ES-I3 (cell line): Measurements from ENCODE around the gene PPIP5K2.

Experiments
- H3K36me3 ChIP-seq: 2 replicates; pipeline ENCODE4 v1.6.1; 2013; ENCODE audit warnings: mild to moderate bottlenecking, low read length, control low read depth, moderate library complexity; ENCODE audit not compliant: insufficient read depth
- H3K4me1 ChIP-seq: 2 replicates; pipeline ENCODE4 v1.6.1; 2013; ENCODE audit warnings: mild to moderate bottlenecking, control low read depth, low read length; ENCODE audit not compliant: insufficient read depth
- H3K9ac ChIP-seq: 2 replicates; pipeline ENCODE4 v1.6.1; 2013; ENCODE audit warnings: low read depth, mild to moderate bottlenecking, low read length, moderate library complexity
- H3K9me3 ChIP-seq: 2 replicates; pipeline ENCODE4 v1.6.1; 2013; ENCODE audit warnings: mild to moderate bottlenecking, low read length, moderate library complexity; ENCODE audit not compliant: control insufficient read depth, insufficient read depth

Gene PPIP5K2

DNA sequence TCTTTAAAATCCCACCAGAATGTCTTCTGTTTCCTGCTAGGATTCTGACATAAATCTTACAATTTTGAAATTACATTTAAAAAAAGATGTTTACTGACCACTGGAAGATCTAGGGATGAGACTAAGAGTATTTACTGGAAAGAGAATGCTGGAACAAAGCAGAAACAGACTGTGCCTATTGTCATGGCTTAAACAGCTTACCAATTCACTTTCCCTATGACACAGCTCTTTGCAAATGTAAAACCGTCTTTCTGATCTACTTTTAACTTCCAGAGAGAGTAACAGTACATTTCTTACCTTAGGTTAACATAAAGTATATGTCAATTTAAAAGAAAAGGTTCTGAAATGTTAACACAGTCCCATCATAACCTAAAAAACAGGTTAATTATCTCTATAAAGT, 10.8 kb upstream of the PPIP5K2 start:
- Histone ChIP-seq H3K4me1 (peaks cover 9% of the 10 kb centered on the region; the same call in 1 of the 2 replicates), H3K9ac (no peak overlapping the region), H3K9me3 (no peaks in the 10 kb centered on the region), H3K36me3 (no peaks in the 10 kb centered on the region)

DNA sequence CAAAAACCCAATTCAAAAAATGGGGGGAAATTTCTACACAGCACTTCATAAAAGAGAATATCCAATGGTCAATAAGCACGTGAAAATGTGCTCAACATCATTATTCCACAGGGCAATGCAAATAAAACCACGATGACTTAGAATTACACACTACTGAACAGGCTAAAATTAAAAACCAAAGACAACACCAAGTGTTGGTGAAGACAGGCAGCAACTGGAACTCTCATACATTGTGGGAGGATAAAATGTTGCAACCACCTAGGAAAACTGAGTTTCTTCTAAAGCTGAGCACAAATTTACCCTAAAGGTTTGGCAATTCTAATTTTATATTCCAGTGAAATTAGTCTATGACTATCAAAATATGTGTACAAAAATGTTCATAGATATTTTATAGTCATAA, 9.7 kb upstream of the PPIP5K2 start:
- Histone ChIP-seq H3K9ac (no peak overlapping the region), H3K4me1 (peaks cover 9% of the 10 kb centered on the region; the same call in 1 of the 2 replicates)

DNA sequence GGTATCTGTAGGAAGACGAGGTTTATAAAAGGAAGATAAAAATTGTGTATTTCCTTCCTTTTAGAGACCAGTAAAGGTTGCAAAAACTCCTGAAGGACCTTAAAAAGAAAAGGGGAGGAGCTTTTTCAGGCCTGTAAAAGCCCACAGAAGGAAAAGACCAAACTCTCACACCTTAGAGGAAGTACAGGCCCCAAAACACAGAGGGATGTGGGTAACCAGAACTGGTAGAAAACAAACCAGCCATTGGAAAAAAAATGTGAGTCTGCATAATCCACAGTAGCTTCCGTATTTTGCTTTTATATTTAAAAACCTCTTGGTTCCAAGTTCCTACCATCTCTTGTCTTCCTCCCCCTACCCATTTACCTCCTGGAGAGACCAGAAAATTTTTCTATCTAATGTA, 8.6 kb upstream of the PPIP5K2 start:
- Histone ChIP-seq H3K4me1 (peaks cover 9% of the 10 kb centered on the region; the same call in 1 of the 2 replicates), H3K9ac (no peak overlapping the region), H3K36me3 (no peaks in the 10 kb centered on the region), H3K9me3 (no peaks in the 10 kb centered on the region)

More for the DNA sequence above, 9.7 kb upstream of the PPIP5K2 start:
- Histone ChIP-seq H3K36me3 (no peaks in the 10 kb centered on the region), H3K9me3 (no peaks in the 10 kb centered on the region)

GRCh38 chr5:103112910-103113309, 7.2 kb upstream of the PPIP5K2 start:
- Histone ChIP-seq H3K4me1 (peaks cover 9% of the 10 kb centered on the region; the same call in 1 of the 2 replicates), H3K9ac (no peak overlapping the region), H3K9me3 (no peaks in the 10 kb centered on the region), H3K36me3 (no peaks in the 10 kb centered on the region)

DNA sequence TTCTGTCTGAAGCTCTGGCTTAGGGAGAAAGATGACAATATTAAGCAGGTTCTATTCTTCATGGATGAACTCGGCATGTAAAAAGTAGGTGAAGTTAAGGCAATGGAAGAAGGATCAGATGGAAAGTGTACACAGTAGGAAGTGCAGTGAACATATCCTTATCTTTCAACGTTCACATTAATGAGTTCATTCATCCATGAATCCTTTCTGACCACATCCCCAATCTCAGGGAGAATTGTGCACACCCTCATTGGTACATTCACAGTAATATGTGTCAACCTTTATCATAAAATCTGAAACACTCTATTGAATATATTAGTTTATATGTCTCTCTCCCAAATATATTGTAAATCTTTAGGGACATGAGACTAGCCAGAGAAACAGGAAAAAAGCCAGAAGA, 5.7 kb upstream of the PPIP5K2 start:
- no peak overlapping the region for H3K9ac ChIP-seq
- H3K4me1 ChIP-seq: no peaks in the 10 kb centered on the region; the same call in 1 of the 2 replicates
- H3K36me3 ChIP-seq: no peaks in the 10 kb centered on the region
- no peaks in the 10 kb centered on the region for H3K9me3 ChIP-seq

DNA sequence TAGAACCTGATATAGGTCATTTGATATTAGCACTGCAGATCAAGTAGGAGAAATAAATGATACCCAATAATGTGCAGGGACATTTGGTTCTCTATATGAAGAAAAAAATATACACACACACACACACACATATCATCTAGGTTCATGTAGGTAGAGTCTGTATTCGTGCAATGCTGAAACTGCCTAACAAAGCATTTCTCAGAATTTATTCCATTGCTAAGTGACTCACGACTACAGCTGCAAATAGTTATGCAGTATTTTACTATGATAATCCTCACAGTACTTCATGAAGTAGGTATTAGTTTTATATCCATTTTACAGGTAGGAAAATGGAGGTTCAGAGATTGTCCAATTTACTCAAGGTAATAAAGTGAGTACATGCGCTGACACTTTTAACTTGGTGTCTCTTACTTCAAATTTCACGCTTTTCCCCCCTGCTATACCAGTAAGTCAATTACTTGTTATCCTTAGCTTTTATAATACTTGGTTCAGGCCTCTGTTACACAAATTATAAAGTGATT, 2.6 kb upstream of the PPIP5K2 start:
- Histone ChIP-seq H3K9me3 (no peaks in the 10 kb centered on the region), H3K4me1 (0 out of 2 replicates have a peak, but pooled peaks cover 5% of the 10 kb centered on the region), H3K9ac (no peak overlapping the region), H3K36me3 (no peaks in the 10 kb centered on the region)

DNA sequence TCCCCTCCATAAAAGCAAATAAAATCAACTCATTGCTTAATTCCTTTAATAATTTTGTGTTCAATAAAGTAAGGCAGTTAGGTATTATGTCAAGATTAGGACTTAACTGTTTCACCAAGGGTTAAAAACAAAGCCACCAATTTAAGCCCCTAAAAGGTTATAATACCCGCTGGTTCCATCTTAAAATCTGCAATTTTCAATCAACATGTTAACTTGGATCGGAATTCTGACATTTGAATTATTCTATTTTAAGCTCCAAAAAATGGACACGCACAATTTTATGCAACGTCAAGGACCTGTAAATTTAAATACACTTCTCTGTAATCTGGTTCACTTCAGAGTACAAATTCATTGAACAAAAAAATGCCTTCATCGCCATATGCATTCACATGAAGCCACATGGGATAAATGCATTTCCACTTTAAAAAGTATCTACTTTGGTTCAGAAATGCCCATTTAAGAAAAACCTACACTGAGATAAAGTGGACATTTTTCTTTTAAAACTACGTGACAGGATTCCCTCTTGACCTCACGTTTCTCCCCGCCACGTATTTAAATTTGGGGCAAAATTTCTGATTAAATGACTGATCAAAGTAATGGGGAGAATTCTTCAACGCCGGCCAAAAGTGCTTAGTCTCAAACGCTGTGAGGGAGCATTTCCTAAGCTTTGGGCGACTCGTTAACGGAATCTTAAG, 884 bp upstream of the PPIP5K2 start:
- Histone ChIP-seq H3K4me1 (0 out of 2 replicates have a peak, but pooled peaks cover 5% of the 10 kb centered on the region), H3K9me3 (no peaks in the 10 kb centered on the region), H3K9ac (peak overlapping the region; percentile 89), H3K36me3 (no peaks in the 10 kb centered on the region)

DNA sequence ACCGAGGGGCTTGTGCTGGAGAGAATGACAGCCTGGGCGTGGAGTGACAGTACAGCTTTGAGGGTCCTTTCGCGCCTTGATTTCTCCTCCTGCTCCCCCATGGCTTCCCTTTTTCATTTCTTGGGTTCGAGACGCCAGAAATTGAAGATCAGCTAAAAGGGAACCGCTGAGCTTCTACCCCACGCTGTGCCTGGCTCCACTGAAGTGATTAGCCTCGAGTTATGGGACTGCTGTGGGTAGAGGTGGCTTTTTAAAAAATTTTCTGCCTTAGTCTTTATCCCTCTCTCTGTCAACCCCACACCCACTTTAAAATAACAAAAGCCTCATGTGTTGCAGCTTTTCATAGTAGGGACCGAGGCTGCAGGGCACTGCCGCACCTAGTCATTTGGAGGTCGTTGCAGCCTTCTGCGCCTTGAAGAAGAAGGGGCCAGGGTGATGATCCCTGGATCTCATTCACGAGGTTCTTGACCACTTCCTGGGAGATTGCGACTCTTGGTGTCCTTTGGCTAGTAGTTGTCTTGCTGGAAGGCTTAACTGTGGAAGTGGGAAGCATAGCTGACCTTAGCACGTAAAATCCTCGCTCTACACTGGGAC, 603 bp downstream of the PPIP5K2 start:
- H3K36me3 ChIP-seq: no peaks in the 10 kb centered on the region
- 0 out of 2 replicates have a peak, but pooled peaks cover 5% of the 10 kb centered on the region for H3K4me1 ChIP-seq
- peak overlapping the region; percentile 89 for H3K9ac ChIP-seq
- H3K9me3 ChIP-seq: no peaks in the 10 kb centered on the region

- H3K9ac ChIP-seq: no peak overlapping the region
- H3K4me1 ChIP-seq: 0 out of 2 replicates have a peak, but pooled peaks cover 5% of the 10 kb centered on the region
- H3K36me3 ChIP-seq: no peaks in the 10 kb centered on the region
- H3K9me3 ChIP-seq: no peaks in the 10 kb centered on the region
These were observed 2.1 kb downstream of the PPIP5K2 start for GRCh38 chr5:103122242-103122641.

DNA sequence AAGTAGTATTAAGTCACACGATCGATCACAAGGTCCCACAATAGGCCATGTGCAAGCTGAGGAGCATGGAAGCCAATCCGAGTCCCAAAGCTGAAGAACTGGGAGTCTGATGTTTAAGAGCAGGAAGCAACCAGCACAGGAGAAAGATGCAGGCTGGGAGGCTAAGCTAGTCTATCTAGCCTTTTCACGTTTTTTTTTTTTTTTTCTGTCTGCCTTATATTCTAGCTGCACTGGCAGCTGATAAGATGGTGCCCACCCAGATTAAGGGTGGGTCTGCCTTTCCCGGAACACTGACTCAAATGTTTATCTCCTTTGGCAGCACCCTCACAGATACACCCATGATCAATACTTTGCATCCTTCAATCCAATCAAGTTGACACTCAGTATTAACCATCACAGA, 6.5 kb downstream of the PPIP5K2 start:
- no peaks in the 10 kb centered on the region for H3K9me3 ChIP-seq
- 0 out of 2 replicates have a peak, but pooled peaks cover 4% of the 10 kb centered on the region for H3K4me1 ChIP-seq
- no peaks in the 10 kb centered on the region for H3K36me3 ChIP-seq
- no peak overlapping the region for H3K9ac ChIP-seq

GRCh38 chr5:103127292-103127817, 7.3 kb downstream of the PPIP5K2 start:
- H3K9ac ChIP-seq: no peak overlapping the region
- H3K36me3 ChIP-seq: no peaks in the 10 kb centered on the region
- H3K4me1 ChIP-seq: no peaks in the 10 kb centered on the region
- H3K9me3 ChIP-seq: no peaks in the 10 kb centered on the region

- no peaks in the 10 kb centered on the region for H3K4me1 ChIP-seq
- H3K9me3 ChIP-seq: no peaks in the 10 kb centered on the region
- H3K9ac ChIP-seq: no peak overlapping the region
- no peaks in the 10 kb centered on the region for H3K36me3 ChIP-seq
These were observed 8.1 kb downstream of the PPIP5K2 start for GRCh38 chr5:103128202-103128601.

DNA sequence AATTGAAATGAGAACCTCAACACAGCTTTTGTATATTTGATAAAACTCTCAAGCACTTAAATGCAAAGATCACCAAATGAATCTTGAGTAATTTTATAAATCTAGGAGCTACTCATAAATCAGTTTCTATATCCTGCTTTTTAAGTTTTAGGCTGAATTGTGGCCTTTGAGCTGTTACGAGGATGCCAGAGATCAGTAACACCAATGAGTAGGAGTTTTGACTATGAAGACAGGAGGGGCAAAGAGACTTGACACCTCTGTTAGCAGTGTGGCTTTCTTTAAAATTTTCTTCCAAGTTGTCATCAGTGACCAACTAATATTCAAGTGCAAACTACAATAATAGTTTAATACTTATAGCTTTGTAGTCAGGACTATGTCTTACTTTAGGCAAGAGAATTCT, 12.6 kb downstream of the PPIP5K2 start:
- Histone ChIP-seq H3K36me3 (no peaks in the 10 kb centered on the region), H3K9ac (no peak overlapping the region)

GRCh38 chr5:103133231-103133630, 13.1 kb downstream of the PPIP5K2 start:
- Histone ChIP-seq H3K4me1 (no peaks in the 10 kb centered on the region), H3K36me3 (no peaks in the 10 kb centered on the region), H3K9me3 (no peaks in the 10 kb centered on the region), H3K9ac (no peak overlapping the region)

More for the DNA sequence above, 12.6 kb downstream of the PPIP5K2 start:
- H3K9me3 ChIP-seq: no peaks in the 10 kb centered on the region
- H3K4me1 ChIP-seq: no peaks in the 10 kb centered on the region

DNA sequence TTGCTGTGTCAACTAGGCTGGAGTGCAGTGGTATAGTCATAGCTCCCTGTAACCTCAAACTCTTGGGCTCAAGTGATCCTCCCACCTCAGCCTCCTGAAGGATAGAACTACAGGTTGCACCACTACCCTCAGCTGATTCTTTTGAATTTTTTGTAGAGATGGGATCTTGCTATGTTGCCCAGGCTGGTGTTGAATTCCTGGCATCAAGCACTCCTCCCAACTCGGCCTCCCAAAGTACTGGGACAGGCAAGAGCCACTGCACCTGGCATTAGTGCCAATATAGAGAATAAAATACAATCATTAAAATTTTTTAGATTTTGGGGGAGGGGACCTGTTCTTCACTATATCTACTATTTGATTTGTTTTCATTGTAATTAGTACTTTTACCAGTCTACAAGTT, 15.4 kb downstream of the PPIP5K2 start:
- Histone ChIP-seq H3K4me1 (no peaks in the 10 kb centered on the region), H3K9ac (no peak overlapping the region), H3K9me3 (no peaks in the 10 kb centered on the region), H3K36me3 (peaks cover 3% of the 10 kb centered on the region; the same call in 1 of the 2 replicates)
